Peyer's patch (tissue), 4 donors: ENCODE measurements around the gene CHML. TPM values are rescaled to one million over a fixed set of nuclear protein-coding genes. Genes with fewer than 3 reads are reported as not detected.

ENCODE experiments used
- DNase-seq, 3 donors: peaks; one replicate each; pipeline ENCODE4 v3.0.0-alpha.2; 2017 to 2019
- H3K27ac ChIP-seq, 4 donors: fragments of 200-600 bp; sonication (generic); one replicate each; pipeline ENCODE4 v1.5.1; 2016 to 2019
- H3K27me3 ChIP-seq, 2 donors: fragments of 200-600 bp; sonication (generic); one replicate each; pipeline ENCODE4 v1.5.1; 2019
- H3K36me3 ChIP-seq, 3 donors: fragments of 200-600 bp; sonication (generic); one replicate each; pipeline ENCODE4 v1.5.1; 2016 to 2019
- H3K4me1 ChIP-seq, 4 donors: fragments of 200-600 bp; sonication (generic); one replicate each; pipeline ENCODE4 v1.5.1; 2016 to 2019
- H3K4me3 ChIP-seq, 4 donors: fragments of 200-600 bp; sonication (generic); 1 replicate in 3 of 4; 2 replicates in 1 of 4; pipeline ENCODE4 v1.5.1; 2016 to 2019; ENCODE audit warnings: mild to moderate bottlenecking in 1 of 4
- H3K9me3 ChIP-seq, 4 donors: fragments of 200-600 bp; sonication (generic); one replicate each; pipeline ENCODE4 v1.5.1; 2016 to 2019; ENCODE audit warnings: mild to moderate bottlenecking in 1 of 4
- POLR2A ChIP-seq, 2 donors: fragments of 450-650 bp; IDR thresholded peaks; one replicate each; pipeline ENCODE4 v1.5.1; 2017; ENCODE audit warnings: antibody characterized with exemption in 2 of 2, mild to moderate bottlenecking in 2 of 2, moderate library complexity in 2 of 2
- total RNA-seq, 4 donors: library from RNA; depleted of rRNA; stranded (reverse); fragments of >200 nt; gene quantifications; one replicate each; pipeline ENCODE4 v1.1.0, GENCODE V29; 2016
- TF ChIP-seq, protein P1 (sequence below), 6 experiments: fragments of 450-650 bp in 4 of 6; fragments of 200-600 bp in 2 of 6; sonication (generic) in 1 of 6; IDR thresholded peaks; one replicate each; pipeline ENCODE4 v1.5.1; 2017 to 2019; ENCODE audit warnings: antibody characterized with exemption in 6 of 6, mild to moderate bottlenecking in 3 of 6, moderate library complexity in 1 of 6

The CHML gene
- total RNA-seq, 4 donors from 2014 or later: 6.6 to 11.0 (median 9.1) TPM

DNA sequence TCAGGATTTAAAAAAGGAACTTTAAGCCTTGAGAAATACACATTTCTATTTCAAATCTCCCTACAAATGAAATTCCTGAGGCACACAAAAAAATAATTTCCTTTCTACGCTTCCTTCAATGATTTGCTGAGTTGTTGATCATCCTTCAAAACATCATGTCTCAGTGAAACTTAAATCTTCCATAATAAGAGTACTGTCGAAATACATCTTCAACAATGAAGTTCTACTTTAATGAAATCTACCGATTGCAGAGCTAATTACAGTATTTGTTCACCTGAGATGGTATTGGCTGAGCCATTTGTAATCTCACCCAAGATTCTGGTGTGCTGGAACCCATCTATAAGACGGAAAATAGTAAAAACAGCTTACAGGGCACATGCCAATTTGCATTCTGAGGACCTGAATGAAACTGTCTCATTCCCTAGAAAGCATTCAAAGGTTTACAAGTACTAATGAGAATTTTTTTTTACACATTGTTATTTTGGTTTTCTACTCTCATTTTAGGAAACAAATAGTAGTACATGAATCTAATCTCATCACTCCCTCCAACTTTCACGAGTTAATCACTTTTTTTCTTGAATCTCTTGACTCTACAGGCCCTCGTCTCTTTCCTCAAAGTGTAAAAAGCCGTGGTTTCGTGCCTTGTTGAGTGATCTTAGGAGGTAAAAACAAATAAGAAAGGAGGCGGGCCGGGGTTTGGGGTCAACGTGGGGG lies 1.1 kb downstream of the CHML start:
- peaks cover 0 to 11% (median 4%) of the 10 kb centered on the region in 4 donors for H3K4me1 ChIP-seq
- no peaks in the 10 kb centered on the region for H3K9me3 ChIP-seq
- no peak for DNase-seq
- no peak for TF ChIP-seq POLR2A (IDR thresholded peaks at IDR 0.05)
- TF ChIP-seq, protein P1, sequence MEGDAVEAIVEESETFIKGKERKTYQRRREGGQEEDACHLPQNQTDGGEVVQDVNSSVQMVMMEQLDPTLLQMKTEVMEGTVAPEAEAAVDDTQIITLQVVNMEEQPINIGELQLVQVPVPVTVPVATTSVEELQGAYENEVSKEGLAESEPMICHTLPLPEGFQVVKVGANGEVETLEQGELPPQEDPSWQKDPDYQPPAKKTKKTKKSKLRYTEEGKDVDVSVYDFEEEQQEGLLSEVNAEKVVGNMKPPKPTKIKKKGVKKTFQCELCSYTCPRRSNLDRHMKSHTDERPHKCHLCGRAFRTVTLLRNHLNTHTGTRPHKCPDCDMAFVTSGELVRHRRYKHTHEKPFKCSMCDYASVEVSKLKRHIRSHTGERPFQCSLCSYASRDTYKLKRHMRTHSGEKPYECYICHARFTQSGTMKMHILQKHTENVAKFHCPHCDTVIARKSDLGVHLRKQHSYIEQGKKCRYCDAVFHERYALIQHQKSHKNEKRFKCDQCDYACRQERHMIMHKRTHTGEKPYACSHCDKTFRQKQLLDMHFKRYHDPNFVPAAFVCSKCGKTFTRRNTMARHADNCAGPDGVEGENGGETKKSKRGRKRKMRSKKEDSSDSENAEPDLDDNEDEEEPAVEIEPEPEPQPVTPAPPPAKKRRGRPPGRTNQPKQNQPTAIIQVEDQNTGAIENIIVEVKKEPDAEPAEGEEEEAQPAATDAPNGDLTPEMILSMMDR (IDR thresholded peaks at IDR 0.05): no peak
- peak overlapping the region in 3 of 4 donors; percentile 81 to 87 (median 82) for H3K27ac ChIP-seq
- H3K4me3 ChIP-seq: peak overlapping the region; percentile 80 to 90 (median 88)
- H3K27me3 ChIP-seq: no peaks in the 10 kb centered on the region
- no peaks in the 10 kb centered on the region for H3K36me3 ChIP-seq

DNA sequence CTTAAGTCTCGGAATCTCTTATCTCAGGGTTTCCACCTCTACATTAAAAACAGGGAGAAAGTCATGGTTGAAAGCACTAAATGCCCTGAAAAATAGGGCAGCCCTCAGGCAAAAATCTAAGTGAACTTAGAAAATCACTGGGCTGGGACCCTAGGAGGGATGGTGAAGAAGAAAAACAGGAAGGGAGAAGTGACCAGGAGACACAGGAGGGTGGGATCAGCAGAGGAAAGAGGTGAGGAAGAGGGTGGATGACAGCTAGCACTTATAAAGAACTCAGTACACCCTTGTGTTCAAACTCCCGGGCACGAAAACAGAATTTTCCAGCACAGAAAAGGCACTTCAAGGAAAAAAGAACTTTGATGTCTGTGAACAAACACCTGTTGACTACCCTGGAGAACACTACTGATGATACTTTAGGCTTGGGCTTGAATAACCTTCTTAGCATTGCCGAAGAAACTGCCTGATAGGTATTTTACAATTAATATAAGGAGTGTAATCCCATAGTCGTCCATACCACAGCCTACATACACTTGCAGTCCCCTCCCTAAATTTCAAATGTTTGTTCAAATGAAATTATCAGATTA lies 2.0 kb downstream of the CHML start:
- Histone ChIP-seq H3K36me3 (no peaks in the 10 kb centered on the region), H3K4me1 (peaks cover 0 to 11% (median 4%) of the 10 kb centered on the region in 4 donors), H3K9me3 (no peaks in the 10 kb centered on the region), H3K4me3 (peak overlapping the region in 1 of 4 donors; percentile 90), H3K27ac (no peak overlapping the region), H3K27me3 (no peaks in the 10 kb centered on the region)
- DNase-seq: no peak
- no peak for TF ChIP-seq POLR2A (IDR thresholded peaks at IDR 0.05)
- TF ChIP-seq, protein P1 (IDR thresholded peaks at IDR 0.05): no peak

DNA sequence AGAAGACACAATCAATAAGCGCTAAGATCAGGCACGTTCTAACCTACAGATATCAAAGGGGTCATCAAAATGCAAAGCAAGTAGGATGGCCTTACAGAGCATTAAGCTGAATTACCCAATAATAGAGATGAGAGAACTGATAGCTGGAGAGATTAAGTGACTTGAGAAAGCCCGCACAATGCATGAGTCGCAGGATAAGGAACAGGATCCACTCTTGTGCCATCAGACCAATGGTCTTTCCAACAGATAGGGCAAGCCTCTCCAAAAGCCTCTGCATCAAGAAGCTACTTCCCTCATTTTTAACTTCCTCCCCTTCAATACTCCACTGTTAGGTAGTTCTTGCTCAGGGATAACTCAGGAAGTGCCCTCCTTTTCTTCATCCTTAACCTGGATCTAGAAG lies 2.6 kb downstream of the CHML start:
- TF ChIP-seq, protein P1 (IDR thresholded peaks at IDR 0.05): no peak
- no peak for TF ChIP-seq POLR2A (IDR thresholded peaks at IDR 0.05)
- H3K27me3 ChIP-seq: no peaks in the 10 kb centered on the region
- DNase-seq: no peak
- no peaks in the 10 kb centered on the region for H3K36me3 ChIP-seq
- no peak overlapping the region for H3K27ac ChIP-seq
- H3K4me1 ChIP-seq: peaks cover 0 to 11% (median 4%) of the 10 kb centered on the region in 4 donors
- no peaks in the 10 kb centered on the region for H3K9me3 ChIP-seq
- H3K4me3 ChIP-seq: no peak overlapping the region

- Histone ChIP-seq H3K27me3 (no peaks in the 10 kb centered on the region), H3K4me1 (peaks cover 0 to 11% (median 4%) of the 10 kb centered on the region in 4 donors), H3K9me3 (no peaks in the 10 kb centered on the region)
Measured at GRCh38 chr1:241637046-241637590, 3.1 kb downstream of the CHML start.

DNA sequence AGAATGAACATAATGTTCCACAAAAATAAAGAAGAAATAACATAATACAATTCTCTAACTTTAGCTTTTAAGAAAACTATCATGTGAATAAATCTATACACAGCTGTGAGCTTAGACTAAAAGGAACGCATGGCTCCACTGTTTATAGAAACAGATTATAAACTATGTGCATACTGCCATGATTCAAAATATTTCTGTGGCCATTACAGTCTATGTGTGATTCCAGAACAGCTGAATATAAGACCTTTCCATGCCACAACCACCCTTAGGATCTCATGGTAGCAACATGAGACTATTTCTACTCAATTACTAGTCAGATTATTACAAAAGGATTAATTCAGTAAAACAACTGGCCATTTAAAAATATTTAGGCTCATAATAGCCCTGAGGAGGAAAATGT lies 3.9 kb downstream of the CHML start:
- TF ChIP-seq, protein P1 (IDR thresholded peaks at IDR 0.05): no peak
- TF ChIP-seq POLR2A (IDR thresholded peaks at IDR 0.05): no peak
- H3K27me3 ChIP-seq: no peaks in the 10 kb centered on the region
- no peaks in the 10 kb centered on the region for H3K9me3 ChIP-seq
- no peak overlapping the region for H3K4me3 ChIP-seq
- H3K4me1 ChIP-seq: peaks cover 0 to 11% (median 4%) of the 10 kb centered on the region in 4 donors
- H3K36me3 ChIP-seq: no peaks in the 10 kb centered on the region
- H3K27ac ChIP-seq: no peak overlapping the region
- DNase-seq: no peak

More at GRCh38 chr1:241637046-241637590, 3.1 kb downstream of the CHML start:
- Histone ChIP-seq H3K36me3 (no peaks in the 10 kb centered on the region), H3K27ac (no peak overlapping the region), H3K4me3 (no peak overlapping the region)
- TF ChIP-seq, protein P1 (IDR thresholded peaks at IDR 0.05): no peak
- TF ChIP-seq POLR2A (IDR thresholded peaks at IDR 0.05): no peak
- no peak for DNase-seq
